Activated naive CD8-positive, alpha-beta T cell treated with anti-CD3 and anti-CD28 coated beads, Interleukin-2, amount 50 U/mL, for 16 hours (primary cell): Measurements from ENCODE around the gene ZNF764.
"Not testable (repeated sequence)": the region's sequence is repeated elsewhere in the genome, so short reads cannot be mapped to it uniquely, and the experiment has no call there.

Source experiments
- DNase-seq: peaks from one replicate; pipeline ENCODE4 v3.0.0-alpha.2; 2020; ENCODE audit warnings: low read depth, low spot score

The ZNF764 gene

DNA sequence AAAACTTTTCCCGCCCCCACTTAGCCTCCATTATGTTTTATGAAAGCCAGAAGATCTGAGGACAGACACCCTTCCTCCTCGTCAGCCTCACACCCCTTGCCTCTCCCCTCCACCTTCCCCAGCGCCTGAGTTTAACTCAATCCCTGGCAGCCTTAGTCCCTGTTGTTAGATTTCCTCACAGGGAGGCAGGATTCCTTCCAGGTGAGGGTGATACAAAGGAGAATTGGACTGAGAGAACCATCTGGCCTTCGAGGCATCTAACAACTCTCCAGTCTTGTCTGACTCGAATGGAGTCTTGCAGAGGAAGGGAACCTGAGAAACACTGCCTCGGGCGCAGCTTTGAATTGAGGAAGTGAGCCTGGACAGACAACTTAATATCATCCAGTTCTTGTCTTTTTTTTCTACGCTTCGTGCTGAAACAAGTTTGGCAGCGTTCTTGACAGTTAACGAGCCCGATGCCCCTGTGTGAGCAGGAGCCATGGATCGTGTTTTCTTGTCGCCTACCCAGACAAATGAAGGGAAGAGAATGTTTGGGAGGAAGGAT lies 30.5 kb downstream of the ZNF764 start:
- DNase-seq = no peak

- peak; percentile 83 for DNase-seq
Measured at GRCh38 chr16:30526823-30527634, 31.1 kb downstream of the ZNF764 start.

- DNase-seq = no peak
Measured at GRCh38 chr16:30526137-30526822, 31.9 kb downstream of the ZNF764 start, which contains the start of gene ZNF768. ZNF768 (minus strand) TSS chr16:30526566; CDS start chr16:30526413, 153 bp downstream.

GRCh38 chr16:30525844-30526136 lies 32.4 kb downstream of the ZNF764 start:
- DNase-seq = no peak

DNA sequence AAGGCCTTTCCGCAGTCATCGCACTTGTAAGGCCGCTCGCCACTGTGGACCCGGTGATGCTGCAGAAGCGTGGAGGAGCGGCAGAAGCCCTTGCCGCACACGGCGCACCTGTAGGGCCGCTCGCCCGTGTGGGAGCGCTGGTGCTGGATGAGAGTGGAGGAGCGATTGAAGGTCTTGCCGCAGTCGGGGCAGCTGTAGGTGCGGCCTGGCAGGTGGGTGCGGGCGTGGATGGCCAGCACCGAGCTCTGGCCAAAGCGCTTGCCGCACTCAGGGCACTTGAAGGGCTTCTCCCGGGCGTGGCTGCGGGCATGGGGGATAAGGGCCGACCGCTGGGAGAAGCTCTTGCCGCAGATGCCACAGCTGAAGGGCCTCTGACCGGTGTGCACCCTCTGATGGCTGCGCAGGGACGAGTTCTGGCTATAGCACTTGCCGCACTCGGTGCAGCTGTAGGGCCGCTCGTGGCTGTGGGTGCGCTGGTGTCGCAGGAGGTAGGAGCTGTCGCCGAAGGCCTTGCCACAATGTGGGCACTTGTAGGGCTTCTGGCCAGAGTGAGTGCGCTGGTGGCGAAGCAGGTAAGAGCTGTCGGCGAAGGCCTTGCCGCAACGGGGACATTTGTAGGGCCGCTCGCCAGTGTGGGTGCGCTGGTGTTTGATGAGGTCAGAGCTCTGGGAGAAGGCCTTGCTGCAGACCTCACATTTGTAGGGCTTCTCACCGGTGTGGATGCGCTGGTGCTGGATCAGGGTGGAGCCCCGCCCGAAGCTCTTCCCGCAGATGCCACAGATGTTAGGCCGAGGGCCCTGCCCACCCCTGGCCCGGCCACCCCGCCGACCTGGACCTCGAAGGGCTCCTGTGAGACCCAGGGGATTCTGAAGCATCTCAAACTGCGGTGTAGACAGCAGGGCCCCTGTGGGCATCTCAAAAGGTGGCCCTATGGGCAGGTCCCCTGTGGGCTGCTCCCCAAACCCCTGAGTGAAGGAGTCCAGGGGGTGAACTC lies 33.3 kb downstream of the ZNF764 start:
- no peak for DNase-seq

DNA sequence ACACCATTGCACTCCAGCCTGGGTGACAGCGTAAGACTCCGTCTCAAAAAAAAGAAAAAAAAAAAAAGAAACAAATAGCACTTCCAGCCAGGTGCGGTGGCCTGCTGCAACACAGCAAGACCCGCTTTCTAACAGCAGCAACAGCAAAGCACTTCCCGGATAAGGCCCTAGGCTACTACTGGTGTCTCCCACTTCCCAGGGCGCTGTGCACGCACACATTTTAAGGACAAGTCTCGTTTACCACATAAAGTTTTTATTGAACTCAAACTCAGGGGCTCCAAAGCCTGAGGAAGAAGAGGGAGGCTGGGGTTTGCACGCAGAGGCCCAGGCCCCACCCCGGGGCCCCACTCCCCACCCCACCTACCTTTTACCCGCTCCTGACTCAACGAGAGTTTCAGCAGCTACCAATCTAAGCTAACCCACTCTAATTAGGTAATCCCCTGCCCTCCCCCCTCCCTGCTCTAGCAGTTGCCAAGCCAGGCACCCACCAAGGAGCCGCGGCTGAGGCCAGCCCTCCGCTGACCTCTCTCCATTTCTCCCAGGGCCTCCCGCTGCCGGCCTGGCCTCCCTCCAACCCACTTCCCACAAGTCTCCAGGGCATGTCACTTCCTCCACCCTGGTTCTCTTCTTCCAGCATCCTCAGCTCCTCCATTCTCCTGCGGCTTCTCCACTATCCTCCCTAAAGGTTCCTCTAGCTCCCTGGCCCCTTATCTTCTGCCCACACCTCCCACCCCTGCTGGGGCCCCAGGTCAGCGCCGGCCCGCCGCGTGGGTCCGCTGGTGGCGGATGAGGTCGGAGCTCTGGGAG lies 34.2 kb downstream of the ZNF764 start:
- DNase-seq = no peak

DNA sequence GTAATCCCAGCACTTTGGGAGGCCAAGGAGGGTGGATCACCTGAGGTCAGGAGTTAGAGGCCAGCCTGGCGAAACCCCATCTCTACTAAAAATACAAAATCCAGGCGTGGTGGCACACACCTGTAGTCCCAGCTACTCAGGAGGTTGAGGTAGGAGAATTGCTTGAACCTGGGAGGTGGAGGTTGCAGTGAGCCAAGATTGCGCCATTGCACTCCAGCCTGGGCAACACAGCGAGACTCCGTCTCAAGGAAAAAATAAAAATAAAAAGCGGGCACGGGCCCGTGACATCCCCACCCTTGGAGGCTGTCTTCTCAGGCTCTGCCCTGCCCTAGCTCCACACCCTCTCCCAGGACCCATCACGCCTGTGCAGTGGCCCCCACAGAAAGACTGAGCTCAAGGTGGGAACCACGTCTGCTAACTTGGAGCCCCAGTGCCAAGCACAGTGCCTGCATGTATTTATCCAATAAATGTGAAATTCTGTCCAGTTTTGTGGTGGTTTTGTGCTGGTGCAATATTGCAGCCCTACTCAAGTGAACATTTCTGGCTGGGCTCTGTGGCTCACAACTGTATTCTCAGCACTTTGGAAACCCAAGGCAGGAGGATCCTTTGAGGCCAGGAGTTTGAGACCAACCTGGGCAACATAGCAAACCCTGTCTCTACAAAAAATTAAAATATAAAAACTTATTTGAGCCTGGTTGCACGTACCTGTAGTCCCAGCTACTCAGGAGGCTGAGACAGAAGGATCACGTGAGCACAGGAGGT lies 35.3 kb downstream of the ZNF764 start:
- not testable (repeated sequence) for DNase-seq

GRCh38 chr16:30521873-30522641 lies 36.1 kb downstream of the ZNF764 start:
- DNase-seq = no peak

DNA sequence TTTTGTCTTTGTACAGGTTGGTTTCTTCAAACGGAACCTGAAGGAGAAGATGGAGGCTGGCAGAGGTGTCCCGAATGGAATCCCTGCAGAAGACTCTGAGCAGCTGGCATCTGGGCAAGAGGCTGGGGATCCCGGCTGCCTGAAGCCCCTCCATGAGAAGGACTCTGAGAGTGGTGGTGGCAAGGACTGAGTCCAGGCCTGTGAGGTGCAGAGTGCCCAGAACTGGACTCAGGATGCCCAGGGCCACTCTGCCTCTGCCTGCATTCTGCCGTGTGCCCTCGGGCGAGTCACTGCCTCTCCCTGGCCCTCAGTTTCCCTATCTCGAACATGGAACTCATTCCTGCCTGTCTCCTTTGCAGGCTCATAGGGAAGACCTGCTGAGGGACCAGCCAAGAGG lies 36.7 kb downstream of the ZNF764 start:
- DNase-seq = no peak

- no peak for DNase-seq
Measured at GRCh38 chr16:30519120-30520049, 38.8 kb downstream of the ZNF764 start.

DNA sequence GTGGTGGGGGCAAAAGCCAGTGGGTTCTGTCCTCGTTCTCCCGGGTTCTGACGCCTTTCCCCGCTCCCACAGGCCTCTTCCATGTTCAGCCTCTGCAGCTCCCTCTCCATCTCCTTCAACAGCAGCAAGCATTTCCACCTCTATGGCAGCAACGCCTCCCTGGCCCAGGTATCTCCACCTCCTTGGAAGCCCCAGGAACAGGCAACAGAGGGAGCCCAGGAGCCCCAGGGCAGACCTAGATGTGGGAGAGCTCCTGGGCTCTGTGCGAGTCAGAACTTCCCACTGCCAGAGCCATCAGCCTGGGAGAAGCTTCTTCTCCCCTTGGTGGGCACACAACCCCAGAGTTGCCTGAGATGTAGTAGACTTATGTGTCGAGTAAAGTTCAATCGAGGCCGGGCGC lies 39.6 kb downstream of the ZNF764 start:
- no peak for DNase-seq

DNA sequence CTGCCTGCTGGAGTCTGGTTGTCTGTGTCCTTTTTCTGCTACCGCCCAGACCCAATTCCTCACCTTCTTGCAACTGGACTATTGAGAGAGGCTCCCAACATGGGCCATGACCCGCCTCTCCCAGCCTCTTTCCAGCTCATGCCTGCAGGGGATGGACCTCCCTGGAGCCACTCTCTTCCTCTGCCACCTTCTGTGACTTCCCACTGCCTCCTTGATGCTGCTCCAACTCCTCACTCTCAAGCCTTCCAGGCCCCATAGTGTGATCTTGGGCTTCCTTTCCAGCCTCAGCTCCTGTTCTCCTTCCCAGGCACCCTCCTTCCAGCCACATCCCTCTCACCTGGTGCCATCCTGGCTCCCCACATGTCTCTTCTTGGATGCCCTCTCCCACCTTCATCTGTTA lies 42.9 kb downstream of the ZNF764 start:
- DNase-seq = no peak

- DNase-seq = no peak
Measured at GRCh38 chr16:30511509-30511908, 46.7 kb downstream of the ZNF764 start.

DNA sequence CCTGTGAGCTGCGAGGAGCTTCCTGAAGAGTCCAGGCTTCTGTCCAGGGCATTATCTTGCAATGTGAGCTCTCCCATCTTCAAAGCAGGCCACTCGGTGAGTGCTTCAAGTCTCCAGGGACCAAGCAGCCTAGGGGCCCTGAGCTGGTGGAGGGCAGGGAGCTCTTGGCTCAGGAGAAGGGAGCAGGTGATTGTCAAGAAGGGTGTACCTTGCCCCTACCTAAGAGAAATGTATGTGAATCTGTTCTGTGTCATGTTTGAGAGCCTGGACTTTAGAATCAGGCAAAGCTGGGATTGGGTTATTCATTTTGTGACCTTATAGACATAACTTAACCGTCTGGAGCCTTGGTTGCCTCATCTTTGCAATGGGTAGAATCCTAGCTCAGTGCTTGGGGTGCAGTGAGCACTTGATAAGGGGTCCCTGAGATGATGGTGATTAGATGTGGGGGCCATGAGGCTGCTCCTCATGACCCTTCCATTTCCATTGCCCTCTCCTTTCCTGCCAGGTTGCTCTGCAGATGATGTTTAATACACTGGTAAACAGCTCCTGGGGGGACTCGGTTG lies 47.7 kb downstream of the ZNF764 start:
- no peak for DNase-seq

DNA sequence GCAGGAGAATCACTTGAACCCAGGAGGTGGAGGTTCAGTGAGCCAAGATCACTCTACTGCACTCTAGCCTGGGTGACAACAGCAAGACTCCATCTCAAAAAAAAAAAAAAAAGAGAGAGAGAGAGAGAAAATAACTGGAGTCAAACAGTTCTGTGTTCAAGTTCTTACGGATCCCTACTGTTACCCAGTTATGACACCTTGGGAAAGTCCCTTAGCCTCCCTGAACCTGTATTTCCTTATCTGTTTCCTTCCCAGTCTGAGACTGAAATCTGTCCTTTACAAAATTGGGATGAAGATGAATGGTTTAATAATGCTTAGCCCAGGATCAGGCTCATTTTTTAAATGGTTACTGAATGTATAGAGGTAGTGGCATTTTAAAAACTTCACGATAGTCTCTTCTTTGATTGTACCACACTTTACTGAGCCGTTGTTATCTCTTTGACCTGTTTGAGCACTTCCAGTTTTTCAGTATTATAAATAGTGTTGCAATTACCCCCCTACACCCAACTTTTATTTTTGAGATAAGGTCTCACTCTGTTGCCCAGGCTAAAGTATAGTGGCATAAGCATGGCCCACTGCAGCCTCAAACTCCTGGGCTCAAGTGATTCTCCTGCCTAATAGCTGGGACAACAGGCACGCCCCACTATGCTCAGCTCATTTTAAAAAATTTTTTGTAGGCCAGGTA lies 49.0 kb downstream of the ZNF764 start:
- no peak for DNase-seq
